AG20443 (cell line): ENCODE results near the gene IGF1R.
"Not testable (repeated sequence)": the region's sequence is repeated elsewhere in the genome, so short reads cannot be mapped to it uniquely, and the experiment has no call there.

Source experiments
- DNase-seq: peaks from one replicate; pipeline ENCODE4 v3.0.0; 2012; ENCODE audit warnings: low spot score, mixed read lengths

IGF1R gene

DNA sequence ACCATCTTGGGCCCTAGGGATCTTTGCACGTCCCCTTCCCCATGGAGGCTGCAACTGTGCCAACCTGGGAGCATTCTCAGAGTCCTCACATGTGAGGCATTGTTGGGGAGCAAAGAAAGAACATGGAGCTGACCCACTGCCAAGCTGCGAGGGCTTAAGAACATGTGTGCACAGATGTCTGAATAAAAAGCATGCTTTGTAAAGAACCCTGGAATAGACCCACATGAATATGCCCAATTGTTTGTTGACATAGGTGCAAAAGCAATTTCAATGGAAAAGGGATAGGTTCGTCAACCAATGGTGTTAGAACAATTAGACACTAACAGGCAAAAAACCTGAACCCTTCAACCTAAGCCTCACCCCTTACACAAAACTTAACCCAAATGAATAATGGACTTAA is 349.9 kb downstream of the IGF1R start:
- no peak for DNase-seq

DNA sequence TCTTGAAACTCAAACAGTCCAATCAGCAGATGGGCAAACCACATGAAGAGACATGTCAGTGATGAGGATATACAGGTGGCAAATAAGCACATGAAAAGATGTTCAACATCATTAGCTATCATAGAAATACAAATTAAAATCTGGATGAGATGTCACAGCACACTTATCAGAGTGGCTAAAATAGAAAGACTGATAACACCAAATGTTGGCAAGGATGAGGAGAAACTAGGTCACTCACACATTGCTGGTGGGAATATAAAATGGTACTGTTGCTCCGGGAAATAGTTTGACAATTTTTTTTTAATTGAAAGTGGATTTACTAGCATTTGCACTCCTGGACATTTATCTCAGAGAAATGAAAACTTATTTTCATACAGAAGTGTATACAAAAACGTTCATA is 350.9 kb downstream of the IGF1R start:
- no peak for DNase-seq

DNA sequence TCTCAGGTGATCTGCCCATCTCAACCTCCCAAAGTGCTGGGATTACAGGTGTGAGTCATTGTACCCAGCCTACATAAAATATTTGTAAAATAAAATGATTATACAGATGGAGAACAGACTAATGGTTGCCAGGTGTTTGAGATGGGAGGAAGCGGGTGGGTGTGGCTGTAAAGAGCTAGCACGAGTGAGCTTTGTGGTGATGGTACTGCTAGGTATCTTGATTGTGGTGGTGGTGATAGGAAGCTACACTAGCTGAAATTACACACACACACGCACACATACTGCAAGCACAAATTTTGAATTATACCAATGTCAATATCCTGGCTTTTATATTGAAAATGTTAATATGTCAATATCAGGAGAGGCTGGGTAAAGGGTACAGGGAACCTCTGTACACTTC is 353.9 kb downstream of the IGF1R start:
- DNase-seq: no peak

DNA sequence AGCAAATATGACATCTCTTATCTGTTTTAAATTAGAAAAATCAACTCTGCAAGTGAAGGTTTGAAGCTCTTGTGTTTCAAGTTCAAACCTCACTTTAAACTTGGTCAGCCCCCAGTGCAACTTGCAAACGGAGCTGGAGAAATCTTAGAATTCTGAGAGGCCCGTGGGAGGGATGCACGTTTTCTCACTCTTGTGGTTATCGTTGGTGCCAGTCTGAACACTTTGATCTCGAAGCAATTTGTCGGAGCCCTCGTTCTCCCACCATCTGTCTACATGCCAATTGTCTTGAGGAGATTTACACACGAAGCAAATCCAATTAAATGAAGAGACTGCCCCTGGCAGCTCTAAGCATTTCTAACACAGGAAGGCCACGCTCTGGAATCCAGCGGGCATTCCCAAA is 355.0 kb downstream of the IGF1R start:
- DNase-seq: not testable (repeated sequence)

DNA sequence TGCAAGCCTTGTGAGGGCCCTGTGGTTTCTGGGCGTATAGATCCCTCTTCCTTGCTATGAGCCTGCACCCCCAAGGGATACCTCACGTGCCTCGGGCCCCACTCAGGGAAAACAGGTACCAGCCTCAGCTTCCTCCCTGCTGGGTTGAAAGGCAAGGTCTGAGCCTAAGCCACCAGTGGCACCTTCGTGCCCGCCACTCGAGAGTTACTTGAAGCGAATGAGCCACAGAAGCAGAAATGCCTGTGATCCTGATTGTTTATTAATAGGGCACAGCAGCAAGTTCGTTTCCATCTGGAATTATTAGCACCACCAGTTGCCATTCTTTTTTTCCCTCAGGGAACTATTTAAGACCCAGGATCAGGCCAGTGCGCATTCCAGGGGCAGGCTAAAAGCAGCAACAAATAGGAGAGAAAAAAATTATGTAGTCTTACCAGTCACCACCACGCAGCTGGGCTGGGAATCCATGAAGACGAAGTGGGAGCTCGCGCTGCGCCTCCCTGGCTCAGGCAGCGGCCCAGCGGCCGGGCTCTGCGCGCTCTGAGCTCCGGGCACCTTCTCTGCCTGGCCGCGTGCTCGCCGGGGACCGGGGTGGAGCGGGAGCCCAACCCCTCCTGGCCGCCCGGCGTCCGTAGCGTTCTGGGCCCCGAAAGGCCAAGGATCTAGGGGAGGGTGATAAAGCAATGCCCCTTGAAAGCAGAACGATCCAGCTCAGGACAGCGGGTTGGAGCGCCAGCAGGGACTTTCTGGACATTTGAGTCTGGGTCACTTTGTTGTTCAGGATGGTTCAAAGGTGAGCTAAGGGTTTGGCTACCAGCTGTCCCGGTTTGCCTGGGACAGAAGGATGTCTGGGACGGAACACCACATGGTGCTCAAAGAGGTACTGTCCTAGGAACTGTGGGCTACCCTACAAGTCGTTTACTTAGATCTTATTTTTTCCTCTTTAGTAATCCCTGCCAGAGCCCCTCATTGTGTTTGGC is 356.9 kb downstream of the IGF1R start:
- not testable (repeated sequence) for DNase-seq

DNA sequence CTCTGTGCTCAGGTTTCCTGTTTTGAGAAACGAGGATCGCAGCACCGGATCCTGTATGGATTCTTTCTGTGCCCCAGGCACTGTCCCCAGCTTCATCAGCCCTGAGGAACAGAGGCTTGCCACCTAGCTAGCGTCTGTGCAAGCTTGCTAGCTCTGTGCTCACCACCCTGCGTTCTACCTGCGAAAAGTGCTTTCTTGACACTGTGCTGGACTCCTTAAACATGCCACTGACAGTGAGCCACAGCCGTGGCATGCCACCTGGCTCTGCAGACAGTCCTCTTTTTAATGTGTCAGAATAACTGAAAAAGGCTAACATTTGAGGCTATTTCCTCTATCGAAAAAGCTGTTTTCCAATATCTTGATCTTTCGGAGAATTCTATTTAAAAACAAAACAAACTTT is 357.8 kb downstream of the IGF1R start:
- DNase-seq: no peak

DNA sequence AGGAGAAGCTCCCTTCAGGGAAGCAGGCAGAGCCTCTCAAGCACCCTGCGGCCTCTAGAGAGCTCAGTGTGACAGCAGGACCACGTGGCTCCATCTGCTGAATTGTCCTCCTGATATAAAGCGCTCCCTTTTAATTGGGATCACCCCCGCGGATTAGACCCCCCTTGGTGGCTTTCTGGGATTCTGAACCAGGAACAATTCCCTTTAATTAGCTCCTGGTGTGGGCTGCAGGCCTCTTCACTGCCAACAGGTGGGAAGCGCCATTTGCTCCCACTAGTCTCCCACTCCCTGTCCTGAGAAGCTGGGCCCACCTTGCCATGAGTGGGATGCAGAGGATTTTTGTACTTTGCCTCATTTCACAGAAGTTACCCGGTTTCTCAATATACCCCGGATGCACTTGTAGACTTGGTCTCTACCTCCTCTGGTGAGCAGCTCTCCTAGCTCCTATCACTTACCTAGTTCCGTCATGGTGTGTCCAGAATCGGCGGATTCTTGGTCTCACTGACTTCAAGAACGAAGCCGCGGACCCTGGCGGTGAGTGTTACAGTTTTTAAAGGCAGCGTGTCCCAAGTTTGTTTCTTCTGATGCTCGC is 358.7 kb downstream of the IGF1R start:
- no peak for DNase-seq

DNA sequence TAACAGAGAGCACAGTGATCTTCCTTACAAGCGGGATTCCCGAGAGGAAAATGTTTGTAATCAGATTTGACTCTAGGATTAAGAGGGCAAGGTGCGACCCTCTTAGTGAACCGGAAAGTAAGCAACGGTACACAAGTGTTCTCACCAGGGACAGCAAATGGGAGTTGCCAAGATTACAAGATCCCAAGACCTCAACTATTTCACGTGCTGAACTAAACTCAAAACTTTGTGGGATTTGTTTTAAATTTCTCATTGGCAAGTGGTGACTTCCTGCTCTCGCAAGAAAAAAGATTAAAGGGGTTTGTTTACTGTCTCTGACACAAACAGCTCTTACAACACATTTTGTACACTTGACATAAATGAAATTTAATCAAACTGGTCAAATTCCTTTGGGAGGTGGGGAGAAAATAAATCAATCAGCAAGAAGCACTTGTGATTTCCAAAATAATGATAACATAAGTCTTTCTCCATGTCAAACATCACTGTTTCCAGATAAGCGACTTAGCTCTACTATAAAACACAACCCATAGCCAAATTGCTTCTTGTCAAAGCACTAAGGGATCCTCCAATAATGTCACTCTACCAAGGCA is 361.5 kb downstream of the IGF1R start:
- DNase-seq: no peak

DNA sequence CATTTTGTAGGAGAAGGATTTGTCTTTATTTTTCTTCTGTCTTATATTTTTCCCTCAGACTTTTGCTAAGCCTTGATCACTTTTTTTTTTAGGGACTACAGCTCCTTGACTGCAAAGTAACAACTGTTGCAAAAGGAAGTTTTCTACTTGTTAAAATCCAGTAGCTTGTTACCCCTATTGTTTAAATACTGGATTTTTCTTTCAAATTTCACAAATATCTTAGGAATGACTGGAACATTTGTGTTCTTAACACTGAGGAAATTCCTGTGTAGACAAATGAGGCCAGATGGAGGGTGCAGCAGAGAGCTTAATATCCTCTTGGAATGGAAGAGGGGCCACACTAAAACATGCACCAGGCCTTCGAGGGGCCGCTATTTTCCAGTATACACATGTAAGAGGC is 362.4 kb downstream of the IGF1R start:
- no peak for DNase-seq
